Measurements from ENCODE around the gene PTK7. TPM values are rescaled to one million over a fixed set of nuclear protein-coding genes. Genes with fewer than 3 reads are reported as not detected.
"Not testable (repeated sequence)": the region's sequence is repeated elsewhere in the genome, so short reads cannot be mapped to it uniquely, and the experiment has no call there.

PTK7 gene
- total and polyA plus RNA-seq, 2 donors from 2014 or later, result 26.0 to 55.2 TPM

- intact Hi-C loops (cut with DNase I), result no loop called here
- Histone ChIP-seq H3K27ac (ENCODE audit: low read depth in 2 of 2, low read length in 2 of 2) (no peak overlapping the region), H3K4me1 (ENCODE audit: control insufficient read depth in 2 of 3, insufficient read depth in 2 of 3, low read depth in 1 of 3, low read length in 3 of 3) (peaks cover 0 to 2% (median 0%) of the 10 kb centered on the region in 3 donors), H3K9me3 (ENCODE audit: control insufficient read depth in 2 of 3, insufficient read depth in 1 of 3, low read length in 3 of 3) (no peaks in the 10 kb centered on the region), H3K36me3 (ENCODE audit: control insufficient read depth in 2 of 3, insufficient read depth in 3 of 3, low read length in 3 of 3) (peaks cover 9 to 33% (median 24%) of the 10 kb centered on the region in 3 donors), H3K4me3 (ENCODE audit: low read length in 3 of 3) (no peak overlapping the region), H3K27me3 (ENCODE audit: control insufficient read depth, insufficient read depth, low read length) (no peaks in the 10 kb centered on the region), H3K9ac (ENCODE audit: low read length in 3 of 3) (no peak overlapping the region)
- TF ChIP-seq CTCF (IDR thresholded peaks at IDR 0.05; ENCODE audit: borderline replicate concordance, extremely low read depth, insufficient read depth), result no peak
- DNase-seq (no peak), FAIRE-seq (no peak)
Measured at GRCh38 chr6:43037706-43038105, 38.4 kb upstream of the PTK7 start.

- Histone ChIP-seq H3K9ac (ENCODE audit: low read length in 3 of 3) (no peak overlapping the region), H3K27ac (ENCODE audit: low read depth in 2 of 2, low read length in 2 of 2) (no peak overlapping the region), H3K4me1 (ENCODE audit: control insufficient read depth in 2 of 3, insufficient read depth in 2 of 3, low read depth in 1 of 3, low read length in 3 of 3) (peaks cover 0 to 2% (median 0%) of the 10 kb centered on the region in 3 donors), H3K4me3 (ENCODE audit: low read length in 3 of 3) (no peak overlapping the region), H3K36me3 (ENCODE audit: control insufficient read depth in 2 of 3, insufficient read depth in 3 of 3, low read length in 3 of 3) (peaks cover 9 to 30% (median 27%) of the 10 kb centered on the region in 3 donors), H3K27me3 (ENCODE audit: control insufficient read depth, insufficient read depth, low read length) (no peaks in the 10 kb centered on the region), H3K9me3 (ENCODE audit: control insufficient read depth in 2 of 3, insufficient read depth in 1 of 3, low read length in 3 of 3) (no peaks in the 10 kb centered on the region)
- no peak for TF ChIP-seq CTCF (IDR thresholded peaks at IDR 0.05; ENCODE audit: borderline replicate concordance, extremely low read depth, insufficient read depth)
- intact Hi-C loops (cut with DNase I), result no loop called here
- DNase-seq, result no peak
- no peak for FAIRE-seq
Measured at GRCh38 chr6:43038727-43039126, 37.4 kb upstream of the PTK7 start.

GRCh38 chr6:43040542-43041257 lies 35.4 kb upstream of the PTK7 start:
- H3K36me3 ChIP-seq (ENCODE audit: control insufficient read depth in 2 of 3, insufficient read depth in 3 of 3, low read length in 3 of 3), result peaks cover 5 to 36% (median 31%) of the 10 kb centered on the region in 3 donors
- intact Hi-C loops (cut with DNase I), result no loop called here
- FAIRE-seq, result no peak
- no peak overlapping the region for H3K27ac ChIP-seq (ENCODE audit: low read depth in 2 of 2, low read length in 2 of 2)
- no peaks in the 10 kb centered on the region for H3K27me3 ChIP-seq (ENCODE audit: control insufficient read depth, insufficient read depth, low read length)
- DNase-seq, result no peak
- H3K4me1 ChIP-seq (ENCODE audit: control insufficient read depth in 2 of 3, insufficient read depth in 2 of 3, low read depth in 1 of 3, low read length in 3 of 3), result peaks cover 0 to under 1% (median 0%) of the 10 kb centered on the region in 3 donors
- no peak for TF ChIP-seq CTCF (IDR thresholded peaks at IDR 0.05; ENCODE audit: borderline replicate concordance, extremely low read depth, insufficient read depth)
- no peak overlapping the region for H3K9ac ChIP-seq (ENCODE audit: low read length in 3 of 3)
- H3K4me3 ChIP-seq (ENCODE audit: low read length in 3 of 3), result no peak overlapping the region
- H3K9me3 ChIP-seq (ENCODE audit: control insufficient read depth in 2 of 3, insufficient read depth in 1 of 3, low read length in 3 of 3), result no peaks in the 10 kb centered on the region

- DNase-seq; intact Hi-C loops (cut with DNase I); H3K9me3 ChIP-seq (ENCODE audit: control insufficient read depth in 2 of 3, insufficient read depth in 1 of 3, low read length in 3 of 3); H3K27me3 ChIP-seq (ENCODE audit: control insufficient read depth, insufficient read depth, low read length); FAIRE-seq; H3K4me1 ChIP-seq (ENCODE audit: control insufficient read depth in 2 of 3, insufficient read depth in 2 of 3, low read depth in 1 of 3, low read length in 3 of 3); H3K9ac ChIP-seq (ENCODE audit: low read length in 3 of 3); H3K4me3 ChIP-seq (ENCODE audit: low read length in 3 of 3); H3K27ac ChIP-seq (ENCODE audit: low read depth in 2 of 2, low read length in 2 of 2): not testable (repeated sequence)
- peaks cover 5 to 40% (median 34%) of the 10 kb centered on the region in 3 donors for H3K36me3 ChIP-seq (ENCODE audit: control insufficient read depth in 2 of 3, insufficient read depth in 3 of 3, low read length in 3 of 3)
Measured at GRCh38 chr6:43041475-43041874, 34.6 kb upstream of the PTK7 start.
